ENCODE data around the gene HDGFL2.

Gene HDGFL2

GRCh38 chr19:4471403-4472173, 509 bp upstream of the HDGFL2 start:
- DNase-seq (ENCODE audit: low read depth) = peak; percentile 100
- peak overlapping the region; percentile 57 for H3K4me3 ChIP-seq (ENCODE audit: control insufficient read depth, low read depth, low read length)
- no peak for TF ChIP-seq CTCF (IDR thresholded peaks at IDR 0.05; ENCODE audit: control insufficient read depth, insufficient read depth, low read depth, low read length, missing control alignments)

DNA sequence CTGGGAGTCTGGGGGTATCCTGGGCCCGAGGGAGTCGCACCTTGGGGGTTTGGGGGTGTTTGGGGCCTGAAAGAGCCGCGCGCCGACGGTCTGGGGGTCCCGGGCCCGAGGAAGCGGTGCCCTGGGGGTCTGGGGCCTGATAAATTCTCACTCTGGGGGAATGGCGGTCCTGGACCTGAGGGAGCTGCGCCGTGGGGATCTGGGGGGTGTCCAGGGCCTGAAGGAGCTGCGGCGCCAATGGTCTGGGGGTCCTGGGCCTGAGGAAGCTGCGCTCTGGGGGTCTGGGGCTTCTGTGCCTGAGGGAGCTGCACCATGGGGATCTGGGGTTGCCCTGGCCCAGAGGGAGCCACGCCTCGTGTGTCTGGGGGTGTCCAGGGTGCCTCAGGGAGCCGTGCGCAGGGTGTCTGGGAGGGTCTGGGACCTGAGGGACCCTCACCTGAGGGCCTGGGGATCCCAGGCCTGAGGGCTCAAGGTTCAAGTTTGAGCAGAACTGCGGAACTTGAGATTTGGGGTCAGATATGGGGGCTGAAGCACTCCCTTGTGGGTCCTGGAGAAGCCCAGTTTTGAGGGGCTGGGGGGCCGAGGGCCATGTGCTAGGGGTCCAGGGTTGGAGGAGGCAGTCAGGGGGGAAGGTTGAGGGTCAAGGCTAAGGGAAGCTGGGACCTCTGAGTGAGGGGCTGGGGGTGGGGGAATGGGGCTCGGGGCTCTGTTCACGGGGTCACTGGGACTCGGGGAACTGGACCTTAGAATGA, 1.1 kb downstream of the HDGFL2 start:
- DNase-seq (ENCODE audit: low read depth) = no peak
- H3K4me3 ChIP-seq (ENCODE audit: control insufficient read depth, low read depth, low read length) = peak overlapping the region; percentile 78
- TF ChIP-seq CTCF (IDR thresholded peaks at IDR 0.05; ENCODE audit: control insufficient read depth, insufficient read depth, low read depth, low read length, missing control alignments) = no peak

GRCh38 chr19:4473763-4474513, 1.8 kb downstream of the HDGFL2 start:
- TF ChIP-seq CTCF (IDR thresholded peaks at IDR 0.05; ENCODE audit: control insufficient read depth, insufficient read depth, low read depth, low read length, missing control alignments) = no peak
- peak overlapping the region; percentile 78 for H3K4me3 ChIP-seq (ENCODE audit: control insufficient read depth, low read depth, low read length)
- no peak for DNase-seq (ENCODE audit: low read depth)

DNA sequence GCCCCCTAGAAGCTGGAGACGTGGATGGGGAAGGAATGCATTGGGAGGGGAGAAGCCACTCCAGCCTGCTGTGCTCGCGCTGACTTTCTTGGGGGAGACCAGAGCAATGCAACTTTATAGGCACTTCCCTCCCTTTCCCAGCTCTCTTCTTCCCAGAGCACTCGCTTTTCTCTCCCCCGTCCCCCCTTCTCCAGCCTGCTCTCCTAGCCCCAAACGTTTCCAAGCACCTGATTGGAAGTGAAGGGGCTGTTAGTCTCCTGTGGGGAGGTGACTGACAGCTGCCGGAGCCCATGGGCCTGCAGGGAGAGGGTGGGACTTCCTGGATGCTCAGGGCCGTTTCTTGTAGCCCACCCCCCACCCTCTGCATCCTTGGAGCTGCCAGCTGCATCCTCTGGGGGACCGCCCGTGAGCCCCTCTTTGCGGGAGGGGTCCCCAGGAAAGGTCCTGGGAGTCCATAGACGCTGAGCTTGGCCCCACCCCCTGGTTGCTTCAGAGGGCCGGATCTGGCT, 2.5 kb downstream of the HDGFL2 start:
- H3K4me3 ChIP-seq (ENCODE audit: control insufficient read depth, low read depth, low read length) = peak overlapping the region; percentile 78
- DNase-seq (ENCODE audit: low read depth) = no peak
- TF ChIP-seq CTCF (IDR thresholded peaks at IDR 0.05; ENCODE audit: control insufficient read depth, insufficient read depth, low read depth, low read length, missing control alignments) = no peak

DNA sequence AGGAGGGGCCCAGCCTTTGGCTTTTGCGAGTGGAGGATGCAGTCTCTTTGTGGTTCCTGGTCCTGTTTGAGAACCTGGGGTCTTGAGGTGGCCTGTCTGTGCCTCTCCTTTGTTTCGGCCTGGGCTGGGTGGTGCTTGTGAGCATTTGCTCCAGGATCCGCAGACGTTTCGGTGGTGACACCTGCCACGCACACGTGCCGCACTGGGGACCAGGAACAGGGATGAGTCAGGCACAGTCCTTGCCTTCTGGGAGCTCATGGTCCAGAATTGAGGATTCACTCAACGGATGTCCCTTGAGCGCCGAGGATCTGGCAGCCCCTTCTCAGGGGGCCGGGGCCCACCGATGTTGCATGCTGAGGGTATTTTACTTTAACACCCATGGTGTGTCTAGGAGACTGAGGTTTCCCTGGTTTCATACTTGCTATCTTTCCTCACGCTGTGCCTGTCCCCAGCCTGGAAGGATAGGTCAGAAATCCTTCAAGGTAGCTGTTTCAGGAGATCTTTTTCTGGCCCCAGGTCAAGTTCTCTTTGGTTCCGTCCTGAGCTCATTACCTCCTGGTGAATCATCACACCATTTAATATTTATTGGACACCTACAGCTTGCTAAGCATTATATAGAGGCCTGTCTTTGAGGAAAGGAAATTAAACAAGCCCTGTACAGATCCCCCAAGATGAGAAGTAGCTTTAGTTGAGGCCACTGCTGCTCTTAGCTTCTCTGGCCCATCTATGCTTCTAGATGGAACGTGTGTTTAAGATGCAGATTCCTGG, 5.1 kb downstream of the HDGFL2 start:
- no peak overlapping the region for H3K4me3 ChIP-seq (ENCODE audit: control insufficient read depth, low read depth, low read length)
- no peak for TF ChIP-seq CTCF (IDR thresholded peaks at IDR 0.05; ENCODE audit: control insufficient read depth, insufficient read depth, low read depth, low read length, missing control alignments)
- no peak for DNase-seq (ENCODE audit: low read depth)
